Gastroesophageal sphincter (tissue), 3 donors: Measurements from ENCODE around the gene ALPI.

Experiments used
- EP300 ChIP-seq: sonication (generic); formaldehyde crosslinking; IDR thresholded peaks from one replicate; pipeline ENCODE4 v1.6.1; 2017; ENCODE audit warnings: antibody characterized with exemption, mild to moderate bottlenecking
- POLR2A ChIP-seq, 2 donors: fragments of 450-650 bp; IDR thresholded peaks; one replicate each; pipeline ENCODE4 v1.6.1; 2017; ENCODE audit warnings: antibody characterized with exemption in 2 of 2, mild to moderate bottlenecking in 2 of 2, moderate library complexity in 1 of 2
- POLR2AphosphoS5 ChIP-seq: sonication (generic); formaldehyde crosslinking; IDR thresholded peaks from one replicate; pipeline ENCODE4 v1.6.1; 2017; ENCODE audit warnings: antibody characterized with exemption
- TF ChIP-seq, protein P1 (sequence below), 4 experiments: fragments of 200-600 bp in 2 of 4; fragments of 450-650 bp in 2 of 4; sonication (generic) in 1 of 4; IDR thresholded peaks; one replicate each; pipeline ENCODE4 v1.5.1; 2017 to 2019; ENCODE audit warnings: antibody characterized with exemption in 4 of 4, mild to moderate bottlenecking in 2 of 4, moderate library complexity in 2 of 4

- TF ChIP-seq POLR2AphosphoS5 (no peak), EP300 (no peak), POLR2A (IDR thresholded peaks at IDR 0.05) (no peak)
- TF ChIP-seq, protein P1, sequence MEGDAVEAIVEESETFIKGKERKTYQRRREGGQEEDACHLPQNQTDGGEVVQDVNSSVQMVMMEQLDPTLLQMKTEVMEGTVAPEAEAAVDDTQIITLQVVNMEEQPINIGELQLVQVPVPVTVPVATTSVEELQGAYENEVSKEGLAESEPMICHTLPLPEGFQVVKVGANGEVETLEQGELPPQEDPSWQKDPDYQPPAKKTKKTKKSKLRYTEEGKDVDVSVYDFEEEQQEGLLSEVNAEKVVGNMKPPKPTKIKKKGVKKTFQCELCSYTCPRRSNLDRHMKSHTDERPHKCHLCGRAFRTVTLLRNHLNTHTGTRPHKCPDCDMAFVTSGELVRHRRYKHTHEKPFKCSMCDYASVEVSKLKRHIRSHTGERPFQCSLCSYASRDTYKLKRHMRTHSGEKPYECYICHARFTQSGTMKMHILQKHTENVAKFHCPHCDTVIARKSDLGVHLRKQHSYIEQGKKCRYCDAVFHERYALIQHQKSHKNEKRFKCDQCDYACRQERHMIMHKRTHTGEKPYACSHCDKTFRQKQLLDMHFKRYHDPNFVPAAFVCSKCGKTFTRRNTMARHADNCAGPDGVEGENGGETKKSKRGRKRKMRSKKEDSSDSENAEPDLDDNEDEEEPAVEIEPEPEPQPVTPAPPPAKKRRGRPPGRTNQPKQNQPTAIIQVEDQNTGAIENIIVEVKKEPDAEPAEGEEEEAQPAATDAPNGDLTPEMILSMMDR (IDR thresholded peaks at IDR 0.05): no peak
Observed at GRCh38 chr2:232491139-232491780, 35.3 kb downstream of the ALPI start.
